ENCODE data around the gene TCERG1L. TPM values are rescaled to one million over a fixed set of nuclear protein-coding genes. Genes with fewer than 3 reads are reported as not detected.

The TCERG1L gene
- total RNA-seq, 1 experiment from 2014 or later: 1.5 TPM

- no peak for TF ChIP-seq E2F4 (CRISPR knock-in tag; IDR thresholded peaks at IDR 0.05; ENCODE audit: borderline replicate concordance, low read depth)
- no peak for TF ChIP-seq OVOL2 (CRISPR knock-in tag; IDR thresholded peaks at IDR 0.05; ENCODE audit: borderline replicate concordance)
- TF ChIP-seq TP53 (CRISPR knock-in tag; IDR thresholded peaks at IDR 0.05): no peak
- TF ChIP-seq RORB (CRISPR knock-in tag; IDR thresholded peaks at IDR 0.05): no peak
- TF ChIP-seq ELF4 (CRISPR knock-in tag; IDR thresholded peaks at IDR 0.05; ENCODE audit: low read depth): no peak
Measured at GRCh38 chr10:131095313-131095580, 216.3 kb downstream of the TCERG1L start (continued).

- no peak for DNase-seq (ENCODE audit: low spot score)
- H3K9me3 Mint-ChIP-seq: peaks cover 38% of the 10 kb centered on the region
- no peak overlapping the region for H3K4me3 Mint-ChIP-seq
- H3K27ac Mint-ChIP-seq: no peak overlapping the region
- TF ChIP-seq TP53 (CRISPR knock-in tag; IDR thresholded peaks at IDR 0.05) (peak; percentile 71; the same call in 1 of the 2 replicates), TEAD1 (CRISPR knock-in tag; IDR thresholded peaks at IDR 0.05) (no peak)
- ChIA-PET POLR2A (no interaction called here), CTCF (interaction anchor here (1.0 kb wide), 1 partner anchor 11 kb away, joined by 3 read pairs; no protein-coding TSS in a partner anchor)
- ATAC-seq: peak; percentile 43
- H3K27me3 Mint-ChIP-seq (ENCODE audit: low read depth): peaks cover 6% of the 10 kb centered on the region; the same call in 1 of the 2 replicates
- peaks cover 6% of the 10 kb centered on the region; the same call in 1 of the 2 replicates for H3K4me1 Mint-ChIP-seq
- H3K36me3 Mint-ChIP-seq: peaks cover 43% of the 10 kb centered on the region
Measured at GRCh38 chr10:131094527-131095312, 216.8 kb downstream of the TCERG1L start.

- Mint-ChIP-seq H3K9me3 (peaks cover 35% of the 10 kb centered on the region), H3K27me3 (ENCODE audit: low read depth) (peaks cover 6% of the 10 kb centered on the region; the same call in 1 of the 2 replicates), H3K4me3 (no peak overlapping the region), H3K36me3 (peaks cover 39% of the 10 kb centered on the region), H3K4me1 (peaks cover 6% of the 10 kb centered on the region; the same call in 1 of the 2 replicates), H3K27ac (no peak overlapping the region)
- TF ChIP-seq ZNF232 (CRISPR knock-in tag; IDR thresholded peaks at IDR 0.05) (no peak), PRDM15 (CRISPR knock-in tag; IDR thresholded peaks at IDR 0.05) (0 out of 2 replicates have a peak, but pooled peaks have one; percentile 15)
- CTCF ChIA-PET: interaction anchor here (1.0 kb wide), 1 partner anchor 10 kb away, joined by 3 read pairs; no protein-coding TSS in a partner anchor
- DNase-seq (ENCODE audit: low spot score) (no peak), ATAC-seq (no peak)
- POLR2A ChIA-PET: no interaction called here
Measured at GRCh38 chr10:131093795-131094366, 217.6 kb downstream of the TCERG1L start.

- CTCF ChIA-PET: interaction anchor here (1.0 kb wide), 1 partner anchor 9 kb away, joined by 3 read pairs; no protein-coding TSS in a partner anchor
- peaks cover 6% of the 10 kb centered on the region; the same call in 1 of the 2 replicates for H3K4me1 Mint-ChIP-seq
- no peak for TF ChIP-seq FOXK1 (CRISPR knock-in tag; IDR thresholded peaks at IDR 0.05)
- H3K27ac Mint-ChIP-seq: no peak overlapping the region
- ATAC-seq (no peak), DNase-seq (ENCODE audit: low spot score) (no peak)
- peaks cover 43% of the 10 kb centered on the region for H3K36me3 Mint-ChIP-seq
- POLR2A ChIA-PET: no interaction called here
- H3K27me3 Mint-ChIP-seq (ENCODE audit: low read depth): peaks cover 6% of the 10 kb centered on the region; the same call in 1 of the 2 replicates
- peaks cover 39% of the 10 kb centered on the region for H3K9me3 Mint-ChIP-seq
- H3K4me3 Mint-ChIP-seq: no peak overlapping the region
Measured at GRCh38 chr10:131093346-131093745, 218.2 kb downstream of the TCERG1L start.

GRCh38 chr10:131092876-131093275, 218.6 kb downstream of the TCERG1L start:
- ATAC-seq: no peak
- POLR2A ChIA-PET: no interaction called here
- Mint-ChIP-seq H3K36me3 (peaks cover 44% of the 10 kb centered on the region), H3K4me3 (no peak overlapping the region), H3K27ac (no peak overlapping the region), H3K4me1 (peaks cover 6% of the 10 kb centered on the region; the same call in 1 of the 2 replicates), H3K9me3 (peaks cover 38% of the 10 kb centered on the region), H3K27me3 (ENCODE audit: low read depth) (peaks cover 6% of the 10 kb centered on the region; the same call in 1 of the 2 replicates)
- no peak for DNase-seq (ENCODE audit: low spot score)
- CTCF ChIA-PET: no interaction called here
- TF ChIP-seq MLX (CRISPR knock-in tag; IDR thresholded peaks at IDR 0.05) (no peak), ZNF512 (CRISPR knock-in tag; IDR thresholded peaks at IDR 0.05; ENCODE audit: borderline replicate concordance) (no peak), IRF1 (CRISPR knock-in tag; IDR thresholded peaks at IDR 0.05) (no peak), TEAD4 (CRISPR knock-in tag; IDR thresholded peaks at IDR 0.05) (no peak), ZNF671 (CRISPR knock-in tag; IDR thresholded peaks at IDR 0.05) (no peak)

All from WTC11 (cell line).